GM12878 (cell line): ENCODE measurements around the gene ETV6. TPM values are rescaled to one million over a fixed set of nuclear protein-coding genes. Genes with fewer than 3 reads are reported as not detected.

Source experiments
- ATAC-seq: fragments of 200-7000 bp; cut with Tn5 transposase; 3 replicates; pipeline ENCODE4 v1.9.1; 2020; ENCODE audit warnings: mild to moderate bottlenecking, moderate library complexity
- BruUV-seq: library from RNA; stranded (reverse); fragments of 400-500 nt; replicated peaks from 2 replicates; lab custom pipeline; 2021; lab: Mats Ljungman, UMichigan
- CTCF ChIA-PET: fragments of 300-600 bp; sonication (Branson Sonifier 250); formaldehyde crosslinking; extraction: SDS; loops from one replicate; lab custom pipeline; 2021; ENCODE audit warnings: inconsistent platforms; lab: Yijun Ruan, JAX
- POLR2A ChIA-PET: fragments of 350-600 bp; formaldehyde crosslinking; extraction: SDS; loops from one replicate; lab custom pipeline; 2021; ENCODE audit warnings: inconsistent platforms; lab: Charles Lee
- RAD21 ChIA-PET: fragments of 300-600 bp; sonication (Branson Sonifier 250); formaldehyde crosslinking; loops from one replicate; lab custom pipeline; 2023; ENCODE audit warnings: antibody characterized with exemption; ENCODE audit not compliant: unreplicated experiment; lab: Charles Lee
- SMC1A ChIA-PET: fragments of 300-600 bp; sonication (Branson Sonifier 250); formaldehyde crosslinking; loops from one replicate; lab custom pipeline; 2023; ENCODE audit not compliant: unreplicated experiment, uncharacterized antibody; lab: Charles Lee
- DNase-seq: peaks from one replicate; pipeline ENCODE4 v3.0.0-alpha.2; 2011; ENCODE audit warnings: low read depth, low spot score
- FAIRE-seq: peaks from 3 replicates; lab custom pipeline; 2011; peaks lifted over from hg19 to GRCh38; lab: Jason Lieb, UNC
- H2AFZ ChIP-seq: 2 replicates; pipeline ENCODE4 v1.6.0; 2011; ENCODE audit warnings: low read depth, low read length, control low read depth; ENCODE audit not compliant: control insufficient read depth
- H3K27ac ChIP-seq: 2 replicates; pipeline ENCODE4 v1.5.1; 2011; ENCODE audit warnings: control low read depth; ENCODE audit not compliant: control insufficient read depth, insufficient read depth
- H3K27me3 ChIP-seq, 2 experiments: replicated peaks in 1 of 2; 2 replicates each; pipeline versions ENCODE4 v1.6.0 to v1.6.1; 2011; ENCODE audit warnings: low read length in 1 of 2; ENCODE audit not compliant: control insufficient read depth in 2 of 2, insufficient read depth in 2 of 2
- H3K36me3 ChIP-seq, 2 experiments: 2 replicates each; pipeline ENCODE4 v1.5.1; 2011; ENCODE audit warnings: low read length in 1 of 2; ENCODE audit not compliant: control insufficient read depth in 2 of 2, insufficient read depth in 2 of 2
- H3K4me1 ChIP-seq: 2 replicates; pipeline ENCODE4 v1.6.1; 2011; ENCODE audit warnings: mild to moderate bottlenecking, low read length, moderate library complexity, mixed read lengths; ENCODE audit not compliant: control insufficient read depth, insufficient read depth
- H3K4me2 ChIP-seq: 2 replicates; pipeline ENCODE4 v1.6.0; 2011; ENCODE audit warnings: control low read depth; ENCODE audit not compliant: control insufficient read depth, insufficient read depth
- H3K4me3 ChIP-seq: fragments of 200-600 bp; sonication (generic); 2 replicates; pipeline ENCODE4 v1.5.1; 2016
- H3K79me2 ChIP-seq: 2 replicates; pipeline ENCODE4 v1.6.0; 2011; ENCODE audit warnings: low read length; ENCODE audit not compliant: control insufficient read depth, insufficient read depth
- H3K9ac ChIP-seq: 2 replicates; pipeline ENCODE4 v1.8.0; 2011; ENCODE audit warnings: low read length, control low read depth, mixed read lengths; ENCODE audit not compliant: control insufficient read depth, insufficient read depth
- H3K9me3 ChIP-seq: replicated peaks from 3 replicates; pipeline ENCODE4 v1.5.1; 2011; ENCODE audit warnings: mild to moderate bottlenecking, low read length; ENCODE audit not compliant: control insufficient read depth, insufficient read depth
- H4K20me1 ChIP-seq: 2 replicates; pipeline ENCODE4 v1.6.0; 2011; ENCODE audit not compliant: control insufficient read depth, insufficient read depth
- CREM ChIP-seq: IDR thresholded peaks from 2 replicates; pipeline ENCODE4 v1.6.1; 2014; ENCODE audit warnings: antibody characterized with exemption, low read depth
- DPF2 ChIP-seq: fragments of 450-650 bp; IDR thresholded peaks from 2 replicates; pipeline ENCODE4 v1.6.1; 2017; ENCODE audit warnings: mild to moderate bottlenecking
- KLF5 ChIP-seq: fragments of 450-650 bp; IDR thresholded peaks from 2 replicates; pipeline ENCODE4 v1.6.1; 2014; ENCODE audit warnings: mild to moderate bottlenecking; ENCODE audit not compliant: partially characterized antibody
- SMARCA5 ChIP-seq: fragments of 450-650 bp; IDR thresholded peaks from 2 replicates; pipeline ENCODE4 v1.6.1; 2017; ENCODE audit warnings: mild to moderate bottlenecking
- SP1 ChIP-seq: IDR thresholded peaks from one replicate; pipeline ENCODE4 v1.6.1; 2011; ENCODE audit warnings: low read depth, low read length
- TAF1 ChIP-seq: IDR thresholded peaks from 2 replicates; pipeline ENCODE4 v1.6.1; 2011; ENCODE audit warnings: mild to moderate bottlenecking, low read depth, low read length, borderline replicate concordance
- WGBS: methylation state at CpG from one replicate; pipeline ENCODE4 v1.1.6; 2016; ENCODE audit warnings: low lambda C conversion rate; ENCODE audit not compliant: insufficient replicate concordance, insufficient coverage; ENCODE audit errors: missing lambda C conversion rate; 5-methylcytosine and 5-hydroxymethylcytosine counted together
- in situ Hi-C: fragments of 300-500 bp; cut with MboI; formaldehyde crosslinking; loops from 9 replicates; pipeline ENCODE4 v1.14.3; 2018; ENCODE audit warnings: mixed read lengths
- intact Hi-C: fragments of 100-400 bp; cut with micrococcal nuclease; formaldehyde crosslinking; loops from one replicate; pipeline ENCODE4 v1.14.2; 2022; ENCODE audit not compliant: unreplicated experiment
- polyA plus RNA-seq, 11 experiments: library from polyadenylated mRNA; depleted of rRNA in 4 of 11; unstranded in 6 of 11; stranded (reverse) in 5 of 11; fragments of >200 nt; fragmentation: Nextera tagmentation in 4 of 11; fragmentation: Illumina TruSeq in 1 of 11; extraction: Ambion mirVana in 4 of 11; extraction: Trizol in 1 of 11; gene quantifications; 1 replicate in 1 of 11; 2 replicates in 10 of 11; pipeline versions ENCODE4 v1.2.1 to v1.2.3, GENCODE V29; 2011 to 2016; ENCODE audit warnings: inconsistent platforms in 2 of 11, missing spikeins in 2 of 11, low read depth in 1 of 11
- total RNA-seq, 4 experiments: library from RNA; depleted of rRNA in 3 of 4; stranded (reverse); fragments of >200 nt in 3 of 4; fragmentation: Illumina TruSeq in 1 of 4; extraction: Trizol in 1 of 4; gene quantifications; 2 replicates each; pipeline versions ENCODE4 v1.2.1 to v1.2.3, GENCODE V29; 2013 to 2021
- TF ChIP-seq, protein P1 (sequence below): fragments of 150-350 bp; IDR thresholded peaks from 2 replicates; pipeline ENCODE4 v1.6.1; 2016; ENCODE audit warnings: low read depth, low read length
- TF ChIP-seq, protein P2 (sequence below): fragments of 450-650 bp; IDR thresholded peaks from 2 replicates; pipeline ENCODE4 v1.6.1; 2017; ENCODE audit warnings: mild to moderate bottlenecking
- TF ChIP-seq, protein P3 (sequence below): fragments of 150-350 bp; IDR thresholded peaks from 2 replicates; pipeline ENCODE4 v1.6.1; 2014; ENCODE audit warnings: mild to moderate bottlenecking, low read depth, low read length

Gene ETV6
- total and polyA plus RNA-seq, 10 of the 15 experiments (the other 5 are each of a cell fraction or from before 2014, with no cell fraction given) = 6.6 to 74.8 (median 24.6) TPM

GRCh38 chr12:11814374-11814773 lies 164.9 kb downstream of the ETV6 start (continued):
- no peak for TF ChIP-seq SP1

GRCh38 chr12:11815397-11815796 lies 165.9 kb downstream of the ETV6 start:
- DNase-seq (no peak), FAIRE-seq (no peak), ATAC-seq (no peak)
- CTCF ChIA-PET = no interaction called here
- no peak for TF ChIP-seq SMARCA5
- no peak for TF ChIP-seq CREM
- TF ChIP-seq KLF5 = no peak
- TF ChIP-seq, protein P1, sequence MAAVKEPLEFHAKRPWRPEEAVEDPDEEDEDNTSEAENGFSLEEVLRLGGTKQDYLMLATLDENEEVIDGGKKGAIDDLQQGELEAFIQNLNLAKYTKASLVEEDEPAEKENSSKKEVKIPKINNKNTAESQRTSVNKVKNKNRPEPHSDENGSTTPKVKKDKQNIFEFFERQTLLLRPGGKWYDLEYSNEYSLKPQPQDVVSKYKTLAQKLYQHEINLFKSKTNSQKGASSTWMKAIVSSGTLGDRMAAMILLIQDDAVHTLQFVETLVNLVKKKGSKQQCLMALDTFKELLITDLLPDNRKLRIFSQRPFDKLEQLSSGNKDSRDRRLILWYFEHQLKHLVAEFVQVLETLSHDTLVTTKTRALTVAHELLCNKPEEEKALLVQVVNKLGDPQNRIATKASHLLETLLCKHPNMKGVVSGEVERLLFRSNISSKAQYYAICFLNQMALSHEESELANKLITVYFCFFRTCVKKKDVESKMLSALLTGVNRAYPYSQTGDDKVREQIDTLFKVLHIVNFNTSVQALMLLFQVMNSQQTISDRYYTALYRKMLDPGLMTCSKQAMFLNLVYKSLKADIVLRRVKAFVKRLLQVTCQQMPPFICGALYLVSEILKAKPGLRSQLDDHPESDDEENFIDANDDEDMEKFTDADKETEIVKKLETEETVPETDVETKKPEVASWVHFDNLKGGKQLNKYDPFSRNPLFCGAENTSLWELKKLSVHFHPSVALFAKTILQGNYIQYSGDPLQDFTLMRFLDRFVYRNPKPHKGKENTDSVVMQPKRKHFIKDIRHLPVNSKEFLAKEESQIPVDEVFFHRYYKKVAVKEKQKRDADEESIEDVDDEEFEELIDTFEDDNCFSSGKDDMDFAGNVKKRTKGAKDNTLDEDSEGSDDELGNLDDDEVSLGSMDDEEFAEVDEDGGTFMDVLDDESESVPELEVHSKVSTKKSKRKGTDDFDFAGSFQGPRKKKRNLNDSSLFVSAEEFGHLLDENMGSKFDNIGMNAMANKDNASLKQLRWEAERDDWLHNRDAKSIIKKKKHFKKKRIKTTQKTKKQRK = no peak
- TF ChIP-seq, protein P2, sequence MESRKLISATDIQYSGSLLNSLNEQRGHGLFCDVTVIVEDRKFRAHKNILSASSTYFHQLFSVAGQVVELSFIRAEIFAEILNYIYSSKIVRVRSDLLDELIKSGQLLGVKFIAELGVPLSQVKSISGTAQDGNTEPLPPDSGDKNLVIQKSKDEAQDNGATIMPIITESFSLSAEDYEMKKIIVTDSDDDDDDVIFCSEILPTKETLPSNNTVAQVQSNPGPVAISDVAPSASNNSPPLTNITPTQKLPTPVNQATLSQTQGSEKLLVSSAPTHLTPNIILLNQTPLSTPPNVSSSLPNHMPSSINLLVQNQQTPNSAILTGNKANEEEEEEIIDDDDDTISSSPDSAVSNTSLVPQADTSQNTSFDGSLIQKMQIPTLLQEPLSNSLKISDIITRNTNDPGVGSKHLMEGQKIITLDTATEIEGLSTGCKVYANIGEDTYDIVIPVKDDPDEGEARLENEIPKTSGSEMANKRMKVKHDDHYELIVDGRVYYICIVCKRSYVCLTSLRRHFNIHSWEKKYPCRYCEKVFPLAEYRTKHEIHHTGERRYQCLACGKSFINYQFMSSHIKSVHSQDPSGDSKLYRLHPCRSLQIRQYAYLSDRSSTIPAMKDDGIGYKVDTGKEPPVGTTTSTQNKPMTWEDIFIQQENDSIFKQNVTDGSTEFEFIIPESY = no peak
- TF ChIP-seq TAF1 = no peak
- no peak for TF ChIP-seq DPF2
- TF ChIP-seq, protein P3, sequence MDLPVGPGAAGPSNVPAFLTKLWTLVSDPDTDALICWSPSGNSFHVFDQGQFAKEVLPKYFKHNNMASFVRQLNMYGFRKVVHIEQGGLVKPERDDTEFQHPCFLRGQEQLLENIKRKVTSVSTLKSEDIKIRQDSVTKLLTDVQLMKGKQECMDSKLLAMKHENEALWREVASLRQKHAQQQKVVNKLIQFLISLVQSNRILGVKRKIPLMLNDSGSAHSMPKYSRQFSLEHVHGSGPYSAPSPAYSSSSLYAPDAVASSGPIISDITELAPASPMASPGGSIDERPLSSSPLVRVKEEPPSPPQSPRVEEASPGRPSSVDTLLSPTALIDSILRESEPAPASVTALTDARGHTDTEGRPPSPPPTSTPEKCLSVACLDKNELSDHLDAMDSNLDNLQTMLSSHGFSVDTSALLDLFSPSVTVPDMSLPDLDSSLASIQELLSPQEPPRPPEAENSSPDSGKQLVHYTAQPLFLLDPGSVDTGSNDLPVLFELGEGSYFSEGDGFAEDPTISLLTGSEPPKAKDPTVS = no peak
- H4K20me1 ChIP-seq = no peaks in the 10 kb centered on the region
- peaks cover 61% of the 10 kb centered on the region for H3K79me2 ChIP-seq
- no peak overlapping the region for H2AFZ ChIP-seq
- SMC1A ChIA-PET = interaction anchor here (0.7 to 10.7 kb wide), 5 partner anchors 16 to 52 kb away, joined by 3 to 148 read pairs (median 75); no protein-coding TSS in a partner anchor
- no peaks in the 10 kb centered on the region for H3K9me3 ChIP-seq
- no peaks in the 10 kb centered on the region for H3K27me3 ChIP-seq
- no TSS peak for BruUV-seq
- POLR2A ChIA-PET = interaction anchor here (1.0 to 1.9 kb wide), 2 partner anchors 15 to 57 kb away, joined by 3 to 4 read pairs; no protein-coding TSS in a partner anchor
- 99% methylated on average over 5 of the region's 5 CpGs for WGBS
- H3K9ac ChIP-seq = no peak overlapping the region
- intact Hi-C loops = no loop called here
- H3K4me3 ChIP-seq = no peak overlapping the region
- RAD21 ChIA-PET = no interaction called here
- no peak overlapping the region for H3K4me2 ChIP-seq
- H3K27ac ChIP-seq = no peak overlapping the region
- H3K4me1 ChIP-seq = peaks cover 35% of the 10 kb centered on the region
- in situ Hi-C loops = no loop called here
- peaks cover 14 to 23% of the 10 kb centered on the region in 2 experiments for H3K36me3 ChIP-seq
